H9 (cell line): ENCODE results near the gene ALDH1L1. TPM values are rescaled to one million over a fixed set of nuclear protein-coding genes. Genes with fewer than 3 reads are reported as not detected.

Experiments
- DNase-seq: peaks from one replicate; pipeline ENCODE4 v3.0.0-alpha.2; 2017
- H2AFZ ChIP-seq: one replicate; pipeline ENCODE4 v1.6.1; 2013; ENCODE audit warnings: mild to moderate bottlenecking, low read length, control low read depth, moderate library complexity
- H2AK5ac ChIP-seq: 2 replicates; pipeline ENCODE4 v1.6.1; 2013; ENCODE audit warnings: low read length, control low read depth, mixed read lengths; ENCODE audit not compliant: insufficient read length
- H2BK120ac ChIP-seq: one replicate; pipeline ENCODE4 v1.6.1; 2013; ENCODE audit warnings: low read depth, mild to moderate bottlenecking, low read length, control low read depth, inconsistent platforms; ENCODE audit not compliant: poor library complexity, severe bottlenecking
- H2BK12ac ChIP-seq: 2 replicates; pipeline ENCODE4 v1.6.1; 2013; ENCODE audit warnings: low read length, control low read depth, mixed read lengths, low read depth; ENCODE audit not compliant: insufficient read length
- H2BK15ac ChIP-seq: 2 replicates; pipeline ENCODE4 v1.6.1; 2013; ENCODE audit warnings: low read depth, low read length, control low read depth
- H2BK20ac ChIP-seq: one replicate; pipeline ENCODE4 v1.6.1; 2013; ENCODE audit warnings: low read depth, mild to moderate bottlenecking, low read length, control low read depth, inconsistent platforms; ENCODE audit not compliant: poor library complexity, severe bottlenecking
- H2BK5ac ChIP-seq: 2 replicates; pipeline ENCODE4 v1.6.1; 2013; ENCODE audit warnings: low read length, control low read depth, mixed read lengths; ENCODE audit not compliant: insufficient read length
- H3K14ac ChIP-seq: 2 replicates; pipeline ENCODE4 v1.6.1; 2013; ENCODE audit warnings: low read length, control low read depth; ENCODE audit not compliant: insufficient read depth
- H3K18ac ChIP-seq: 2 replicates; pipeline ENCODE4 v1.6.1; 2013; ENCODE audit warnings: low read depth, mild to moderate bottlenecking, mixed read lengths, low read length, control low read depth; ENCODE audit not compliant: insufficient read length
- H3K23ac ChIP-seq: 2 replicates; pipeline ENCODE4 v1.6.1; 2013; ENCODE audit warnings: low read length, control low read depth, mixed read lengths, low read depth; ENCODE audit not compliant: insufficient read length
- H3K23me2 ChIP-seq: 2 replicates; pipeline ENCODE4 v1.6.1; 2013; ENCODE audit warnings: low read depth, mild to moderate bottlenecking, mixed read lengths, low read length, control low read depth; ENCODE audit not compliant: insufficient read length, poor library complexity, severe bottlenecking
- H3K27ac ChIP-seq: 2 replicates; pipeline ENCODE4 v1.5.1; 2013; ENCODE audit warnings: low read length, control low read depth, mixed read lengths, low read depth; ENCODE audit not compliant: insufficient read length
- H3K27me3 ChIP-seq: 2 replicates; pipeline ENCODE4 v1.6.1; 2013; ENCODE audit warnings: low read length, control low read depth, inconsistent platforms; ENCODE audit not compliant: insufficient read depth
- H3K4ac ChIP-seq: 2 replicates; pipeline ENCODE4 v1.6.1; 2013; ENCODE audit warnings: low read depth, mild to moderate bottlenecking, control low read depth, inconsistent platforms, low read length, moderate library complexity
- H3K4me1 ChIP-seq: 2 replicates; pipeline ENCODE4 v1.6.1; 2013; ENCODE audit warnings: low read length, control low read depth, inconsistent platforms; ENCODE audit not compliant: insufficient read depth
- H3K4me2 ChIP-seq: 2 replicates; pipeline ENCODE4 v1.6.1; 2013; ENCODE audit warnings: low read length, control low read depth, mixed read lengths; ENCODE audit not compliant: insufficient read length, insufficient read depth
- H3K56ac ChIP-seq: 2 replicates; pipeline ENCODE4 v1.6.1; 2013; ENCODE audit warnings: low read depth, mild to moderate bottlenecking, mixed read lengths, low read length, control low read depth; ENCODE audit not compliant: insufficient read length
- H3K79me1 ChIP-seq: 2 replicates; pipeline ENCODE4 v1.6.1; 2013; ENCODE audit warnings: low read depth, mild to moderate bottlenecking, moderate library complexity, low read length, control low read depth, inconsistent platforms; ENCODE audit not compliant: insufficient read depth, poor library complexity, severe bottlenecking
- H3K79me2 ChIP-seq: 2 replicates; pipeline ENCODE4 v1.6.1; 2013; ENCODE audit warnings: low read length, control low read depth, inconsistent platforms; ENCODE audit not compliant: insufficient read depth
- H3K9ac ChIP-seq: 2 replicates; pipeline ENCODE4 v1.6.1; 2013; ENCODE audit warnings: low read length, control low read depth, mixed read lengths; ENCODE audit not compliant: insufficient read length; ENCODE audit errors: extremely low read depth
- H3K9me3 ChIP-seq: one replicate; pipeline ENCODE4 v1.6.1; 2013; ENCODE audit warnings: low read depth, low read length, inconsistent platforms; ENCODE audit not compliant: control insufficient read depth
- H3T11ph ChIP-seq: one replicate; pipeline ENCODE4 v1.6.1; 2013; ENCODE audit warnings: mild to moderate bottlenecking, low read length, control low read depth, inconsistent platforms
- H4K20me1 ChIP-seq: one replicate; pipeline ENCODE4 v1.6.1; 2013; ENCODE audit not compliant: control insufficient read depth, insufficient read length, insufficient read depth
- H4K5ac ChIP-seq: 2 replicates; pipeline ENCODE4 v1.6.1; 2013; ENCODE audit warnings: low read depth, mild to moderate bottlenecking, mixed read lengths, low read length, control low read depth; ENCODE audit not compliant: insufficient read length
- H4K8ac ChIP-seq: replicated peaks from 2 replicates; pipeline ENCODE4 v1.6.1; 2013; ENCODE audit warnings: low read length, control low read depth, mixed read lengths, low read depth; ENCODE audit not compliant: insufficient read length
- H4K91ac ChIP-seq: 2 replicates; pipeline ENCODE4 v1.6.1; 2013; ENCODE audit warnings: low read depth, mild to moderate bottlenecking, moderate library complexity, mixed read lengths, low read length, control low read depth; ENCODE audit not compliant: insufficient read length
- H3K27ac Mint-ChIP-seq, 3 experiments: 2 replicates in 2 of 3; 3 replicates in 1 of 3; pipeline ENCODE4 v1.8.0; 2020 to 2021; ENCODE audit warnings: mixed read lengths in 3 of 3, mild to moderate bottlenecking in 1 of 3, moderate library complexity in 1 of 3
- H3K27me3 Mint-ChIP-seq: 2 replicates; pipeline ENCODE4 v1.8.0; 2021; ENCODE audit warnings: low read depth, mild to moderate bottlenecking, moderate library complexity, mixed read lengths
- H3K36me3 Mint-ChIP-seq, 3 experiments: 2 replicates in 2 of 3; 3 replicates in 1 of 3; pipeline ENCODE4 v1.8.0; 2020 to 2021; ENCODE audit warnings: low read depth in 3 of 3, mixed read lengths in 3 of 3; ENCODE audit not compliant: insufficient read depth in 1 of 3
- H3K4me1 Mint-ChIP-seq, 2 experiments: 2 replicates each; pipeline ENCODE4 v1.8.0; 2020; ENCODE audit warnings: mixed read lengths in 2 of 2
- H3K4me3 Mint-ChIP-seq, 2 experiments: 2 replicates in 1 of 2; 3 replicates in 1 of 2; pipeline ENCODE4 v1.8.0; 2020 to 2021; ENCODE audit warnings: mild to moderate bottlenecking in 2 of 2, mixed read lengths in 2 of 2, moderate library complexity in 1 of 2
- H3K9me3 Mint-ChIP-seq, 2 experiments: 2 replicates in 1 of 2; 3 replicates in 1 of 2; pipeline ENCODE4 v1.8.0; 2020; ENCODE audit warnings: mild to moderate bottlenecking in 2 of 2, mixed read lengths in 2 of 2, moderate library complexity in 1 of 2
- WGBS: extraction: QIAGEN DNeasy Blood & Tissue Kit; methylation state at CpG from one replicate; pipeline ENCODE4 v1.1.7; 2013; ENCODE audit warnings: missing lambda C conversion rate, low lambda C conversion rate, mixed read lengths; ENCODE audit not compliant: insufficient read length; ENCODE audit errors: extremely low coverage; 5-methylcytosine and 5-hydroxymethylcytosine counted together
- total RNA-seq: library from RNA; stranded (reverse); gene quantifications from 2 replicates; pipeline ENCODE4 v1.2.1, GENCODE V29; 2021
- TF ChIP-seq, protein P1 (sequence below): fragments of 200-600 bp; sonication (generic); conservative IDR thresholded peaks from 3 replicates; pipeline ENCODE4 v1.8.0; 2021; ENCODE audit warnings: antibody characterized with exemption, mild to moderate bottlenecking

Gene ALDH1L1
- total RNA-seq, 1 experiment from 2014 or later, result 0.90 TPM

DNA sequence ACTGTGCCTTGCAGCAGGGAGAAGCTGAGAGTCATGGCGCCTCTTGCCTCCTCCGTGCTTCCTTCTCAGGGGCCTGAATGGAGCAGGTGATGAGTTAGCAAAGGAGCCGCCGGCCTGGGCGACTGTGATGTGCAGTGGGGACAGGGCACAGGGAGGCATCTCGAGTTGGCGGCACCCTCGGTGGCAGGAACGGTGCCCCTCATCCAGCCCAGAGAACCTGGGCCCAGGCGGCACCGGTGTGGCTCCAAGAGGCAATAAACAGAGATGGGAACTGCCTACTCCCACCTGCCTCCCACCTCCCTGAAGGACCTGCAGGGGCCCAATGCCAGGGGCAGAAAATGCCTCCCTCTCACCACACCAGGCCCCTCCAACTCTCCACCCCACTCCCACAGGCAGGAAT, 102.6 kb downstream of the ALDH1L1 start:
- peaks cover 2 to 9% (median 8%) of the 10 kb centered on the region in 3 experiments for H3K36me3 Mint-ChIP-seq
- H3K23me2 ChIP-seq, result no peaks in the 10 kb centered on the region
- no peak overlapping the region for H2BK20ac ChIP-seq
- TF ChIP-seq, protein P1, sequence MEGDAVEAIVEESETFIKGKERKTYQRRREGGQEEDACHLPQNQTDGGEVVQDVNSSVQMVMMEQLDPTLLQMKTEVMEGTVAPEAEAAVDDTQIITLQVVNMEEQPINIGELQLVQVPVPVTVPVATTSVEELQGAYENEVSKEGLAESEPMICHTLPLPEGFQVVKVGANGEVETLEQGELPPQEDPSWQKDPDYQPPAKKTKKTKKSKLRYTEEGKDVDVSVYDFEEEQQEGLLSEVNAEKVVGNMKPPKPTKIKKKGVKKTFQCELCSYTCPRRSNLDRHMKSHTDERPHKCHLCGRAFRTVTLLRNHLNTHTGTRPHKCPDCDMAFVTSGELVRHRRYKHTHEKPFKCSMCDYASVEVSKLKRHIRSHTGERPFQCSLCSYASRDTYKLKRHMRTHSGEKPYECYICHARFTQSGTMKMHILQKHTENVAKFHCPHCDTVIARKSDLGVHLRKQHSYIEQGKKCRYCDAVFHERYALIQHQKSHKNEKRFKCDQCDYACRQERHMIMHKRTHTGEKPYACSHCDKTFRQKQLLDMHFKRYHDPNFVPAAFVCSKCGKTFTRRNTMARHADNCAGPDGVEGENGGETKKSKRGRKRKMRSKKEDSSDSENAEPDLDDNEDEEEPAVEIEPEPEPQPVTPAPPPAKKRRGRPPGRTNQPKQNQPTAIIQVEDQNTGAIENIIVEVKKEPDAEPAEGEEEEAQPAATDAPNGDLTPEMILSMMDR, result no peak
- no peak overlapping the region for H2BK5ac ChIP-seq
- no peak for DNase-seq
- no peaks in the 10 kb centered on the region for H4K20me1 ChIP-seq
- H3K23ac ChIP-seq, result no peak overlapping the region
- H3K18ac ChIP-seq, result no peak overlapping the region
- H2BK12ac ChIP-seq, result no peak overlapping the region
- no peak overlapping the region for H3T11ph ChIP-seq
- H3K14ac ChIP-seq, result no peak overlapping the region
- H4K5ac ChIP-seq, result no peak overlapping the region
- no peak overlapping the region; the same call in 1 of the 2 replicates for H3K4ac ChIP-seq
- H4K8ac ChIP-seq, result no peak overlapping the region
- H3K4me1 Mint-ChIP-seq, result 0 out of 4 replicates have a peak, but pooled peaks cover 0 to 7% of the 10 kb centered on the region in 2 experiments
- no peaks in the 10 kb centered on the region; a peak in 2 of 5 replicates for H3K9me3 Mint-ChIP-seq
- no peak overlapping the region for H2BK15ac ChIP-seq
- no peaks in the 10 kb centered on the region for H3K27me3 ChIP-seq
- no peak overlapping the region for H3K9ac ChIP-seq
- no peaks in the 10 kb centered on the region for H3K4me1 ChIP-seq
- H3K79me1 ChIP-seq, result peaks cover 3% of the 10 kb centered on the region
- H2AFZ ChIP-seq, result no peak overlapping the region
- no peak overlapping the region for H4K91ac ChIP-seq
- no peaks in the 10 kb centered on the region for H3K79me2 ChIP-seq
- H3K27me3 Mint-ChIP-seq, result no peaks in the 10 kb centered on the region
- H3K27ac Mint-ChIP-seq, result no peak overlapping the region; a peak in 1 of 7 replicates
- no peak overlapping the region for H3K27ac ChIP-seq
- H3K4me3 Mint-ChIP-seq, result no peak overlapping the region
- H3K4me2 ChIP-seq, result no peak overlapping the region
- H2BK120ac ChIP-seq, result no peak overlapping the region
- no peak overlapping the region for H3K56ac ChIP-seq
- no peaks in the 10 kb centered on the region for H3K9me3 ChIP-seq
- no CpG with 5 or more reads among the region's 11 CpGs for WGBS
- H2AK5ac ChIP-seq, result no peak overlapping the region
